H1 (cell line): ENCODE measurements around the gene IFI44L. TPM values are rescaled to one million over a fixed set of nuclear protein-coding genes. Genes with fewer than 3 reads are reported as not detected.

Experiments used
- CTCF ChIA-PET: fragments of 300-600 bp; sonication (Branson Sonifier 250); formaldehyde crosslinking; loops from one replicate; lab custom pipeline; 2021; ENCODE audit not compliant: partially characterized antibody; lab: Charles Lee
- POLR2A ChIA-PET: fragments of 300-600 bp; sonication (Branson Sonifier 250); formaldehyde crosslinking; loops from one replicate; lab custom pipeline; 2021; ENCODE audit warnings: inconsistent platforms; ENCODE audit not compliant: partially characterized antibody; lab: Charles Lee
- DNase-seq, 2 experiments: peaks; one replicate each; pipeline versions ENCODE4 v3.0.0 to v3.0.0-alpha.2; 2010 to 2022; ENCODE audit warnings: low spot score in 2 of 2, low read depth in 1 of 2, mixed read lengths in 1 of 2
- FAIRE-seq: peaks from 2 replicates; lab custom pipeline; 2011; peaks lifted over from hg19 to GRCh38; lab: Jason Lieb, UNC
- H2AFZ ChIP-seq: 2 replicates; pipeline ENCODE4 v1.8.1; 2012; ENCODE audit warnings: low read length, inconsistent platforms
- H2AK5ac ChIP-seq: 2 replicates; pipeline ENCODE4 v1.6.1; 2013; ENCODE audit warnings: low read depth, low read length
- H2BK120ac ChIP-seq: replicated peaks from 2 replicates; pipeline ENCODE3; 2013; ENCODE audit warnings: low read depth, low read length, inconsistent platforms
- H2BK12ac ChIP-seq: 2 replicates; pipeline ENCODE4 v1.6.1; 2013; ENCODE audit warnings: low read depth, low read length
- H2BK15ac ChIP-seq: 2 replicates; pipeline ENCODE4 v1.6.1; 2013; ENCODE audit warnings: low read length
- H2BK20ac ChIP-seq: 2 replicates; pipeline ENCODE4 v1.6.1; 2013; ENCODE audit warnings: low read length
- H2BK5ac ChIP-seq: 2 replicates; pipeline ENCODE4 v1.6.1; 2013; ENCODE audit warnings: low read depth, low read length
- H3K14ac ChIP-seq: 2 replicates; pipeline ENCODE4 v1.6.1; 2013; ENCODE audit warnings: inconsistent platforms; ENCODE audit not compliant: insufficient read length
- H3K18ac ChIP-seq: 2 replicates; pipeline ENCODE4 v1.6.1; 2013; ENCODE audit warnings: low read length; ENCODE audit errors: extremely low read depth
- H3K23ac ChIP-seq: 2 replicates; pipeline ENCODE4 v1.6.1; 2013; ENCODE audit warnings: inconsistent platforms; ENCODE audit not compliant: insufficient read length
- H3K23me2 ChIP-seq: 2 replicates; pipeline ENCODE4 v1.6.1; 2013; ENCODE audit warnings: low read depth, low read length
- H3K27ac ChIP-seq: 2 replicates; pipeline ENCODE4 v1.6.1; 2011; ENCODE audit warnings: low read depth, low read length, inconsistent platforms
- H3K27me3 ChIP-seq, 4 experiments: replicated peaks in 1 of 4; 1 replicate in 1 of 4; 2 replicates in 3 of 4; pipeline versions ENCODE4 v1.6.1 to v1.8.1; 2011 to 2013; ENCODE audit warnings: low read length in 3 of 4, mild to moderate bottlenecking in 3 of 4, inconsistent platforms in 2 of 4, mixed read lengths in 2 of 4, moderate library complexity in 1 of 4; ENCODE audit not compliant: control insufficient read depth in 3 of 4, insufficient read depth in 3 of 4; ENCODE audit errors: extremely low read depth in 1 of 4
- H3K36me3 ChIP-seq, 4 experiments: 2 replicates each; pipeline versions ENCODE4 v1.6.1 to v1.8.1; 2011 to 2013; ENCODE audit warnings: mild to moderate bottlenecking in 4 of 4, low read length in 3 of 4, moderate library complexity in 2 of 4, control low read depth in 1 of 4, inconsistent platforms in 1 of 4; ENCODE audit not compliant: insufficient read depth in 4 of 4, control insufficient read depth in 2 of 4
- H3K4ac ChIP-seq: replicated peaks from 2 replicates; pipeline ENCODE3; 2013; ENCODE audit warnings: low read length, low read depth, mixed read lengths, inconsistent platforms; ENCODE audit not compliant: insufficient read length
- H3K4me1 ChIP-seq, 4 experiments: replicated peaks in 1 of 4; 1 replicate in 1 of 4; 2 replicates in 3 of 4; pipeline versions ENCODE4 v1.6.1 to v1.8.1; 2011 to 2013; ENCODE audit warnings: low read length in 3 of 4, inconsistent platforms in 2 of 4, mixed read lengths in 1 of 4; ENCODE audit not compliant: insufficient read depth in 4 of 4, control insufficient read depth in 3 of 4
- H3K4me2 ChIP-seq, 2 experiments: 2 replicates each; pipeline versions ENCODE4 v1.6.1 to v1.8.1; 2011 to 2013; ENCODE audit warnings: low read depth in 2 of 2, low read length in 2 of 2, control low read depth in 1 of 2, inconsistent platforms in 1 of 2, mild to moderate bottlenecking in 1 of 2; ENCODE audit not compliant: insufficient read depth in 1 of 2
- H3K4me3 ChIP-seq, 4 experiments: fragments of 200-600, 300-600 bp in 1 of 4; sonication (generic), shearing (Covaris generic), sonication (Bioruptor Twin) in 1 of 4; 2 replicates each; pipeline versions ENCODE4 v1.5.1 to v1.8.1; 2011 to 2016; ENCODE audit warnings: low read length in 4 of 4, low read depth in 3 of 4, control low read depth in 2 of 4, inconsistent platforms in 2 of 4, mild to moderate bottlenecking in 2 of 4, mixed read lengths in 1 of 4, moderate library complexity in 1 of 4; ENCODE audit not compliant: insufficient read depth in 2 of 4; ENCODE audit errors: extremely low read depth in 1 of 4
- H3K56ac ChIP-seq: replicated peaks from 2 replicates; pipeline ENCODE3; 2013; ENCODE audit warnings: low read depth, mild to moderate bottlenecking, mixed read lengths, low read length, inconsistent platforms; ENCODE audit not compliant: insufficient read length
- H3K79me1 ChIP-seq: 2 replicates; pipeline ENCODE4 v1.6.1; 2013; ENCODE audit warnings: low read depth, low read length, control low read depth
- H3K79me2 ChIP-seq, 2 experiments: 2 replicates each; pipeline versions ENCODE4 v1.6.1 to v1.8.1; 2012 to 2013; ENCODE audit warnings: low read length in 2 of 2, mild to moderate bottlenecking in 2 of 2, inconsistent platforms in 1 of 2; ENCODE audit not compliant: insufficient read depth in 2 of 2, control insufficient read depth in 1 of 2
- H3K9ac ChIP-seq, 4 experiments: replicated peaks in 1 of 4; 1 replicate in 1 of 4; 2 replicates in 3 of 4; pipeline versions ENCODE4 v1.6.1 to v1.8.1; 2011 to 2013; ENCODE audit warnings: low read depth in 3 of 4, low read length in 3 of 4, control low read depth in 2 of 4, mild to moderate bottlenecking in 2 of 4, moderate library complexity in 2 of 4, inconsistent platforms in 1 of 4; ENCODE audit errors: extremely low read depth in 1 of 4
- H3K9me3 ChIP-seq, 2 experiments: 2 replicates each; pipeline versions ENCODE4 v1.6.1 to v1.8.1; 2012 to 2013; ENCODE audit warnings: mild to moderate bottlenecking in 2 of 2, moderate library complexity in 2 of 2, control low read depth in 1 of 2, inconsistent platforms in 1 of 2, low read depth in 1 of 2, low read length in 1 of 2, mixed read lengths in 1 of 2; ENCODE audit not compliant: insufficient read depth in 2 of 2
- H4K20me1 ChIP-seq, 2 experiments: replicated peaks in 1 of 2; 2 replicates each; pipeline versions ENCODE3 to v1.8.1; 2011 to 2013; ENCODE audit warnings: inconsistent platforms in 2 of 2, low read length in 2 of 2, mild to moderate bottlenecking in 1 of 2; ENCODE audit not compliant: insufficient read depth in 2 of 2, control insufficient read depth in 1 of 2
- H4K5ac ChIP-seq: 2 replicates; pipeline ENCODE4 v1.6.1; 2013; ENCODE audit warnings: low read length, low read depth, mixed read lengths, inconsistent platforms; ENCODE audit not compliant: insufficient read length
- H4K8ac ChIP-seq: 2 replicates; pipeline ENCODE4 v1.8.0; 2013; ENCODE audit warnings: mild to moderate bottlenecking, moderate library complexity, low read length, inconsistent platforms; ENCODE audit not compliant: insufficient read depth; ENCODE audit errors: extremely low read depth
- H4K91ac ChIP-seq: replicated peaks from 2 replicates; pipeline ENCODE3; 2013; ENCODE audit warnings: low read length, mixed read lengths, inconsistent platforms; ENCODE audit not compliant: insufficient read length
- JUN ChIP-seq: IDR thresholded peaks from 2 replicates; pipeline ENCODE4 v1.6.1; 2011; ENCODE audit warnings: low read depth, mild to moderate bottlenecking, improper control_type of control experiment, low read length
- PHF8 ChIP-seq: fragments of 200-600 bp; sonication (generic); conservative IDR thresholded peaks from 2 replicates; pipeline ENCODE4 v1.7.1; 2012; ENCODE audit warnings: low read depth, mild to moderate bottlenecking, inconsistent platforms, low read length, moderate library complexity
- SIN3A ChIP-seq, 2 experiments: IDR thresholded peaks in 1 of 2; conservative IDR thresholded peaks in 1 of 2; 2 replicates each; pipeline ENCODE4 v1.6.1; 2011 to 2012; ENCODE audit warnings: low read length in 2 of 2, improper control_type of control experiment in 1 of 2, low read depth in 1 of 2, mild to moderate bottlenecking in 1 of 2
- WGBS, 2 experiments: shearing (Covaris generic) in 1 of 2; methylation state at CpG; one replicate each; pipeline versions ENCODE4 v1.1.6 to v1.1.7; 2013 to 2015; ENCODE audit warnings: low lambda C conversion rate in 2 of 2, mixed read lengths in 2 of 2, inconsistent platforms in 1 of 2, low coverage in 1 of 2, missing lambda C conversion rate in 1 of 2; ENCODE audit not compliant: insufficient replicate concordance in 2 of 2, insufficient coverage in 1 of 2, insufficient read length in 1 of 2; ENCODE audit errors: extremely low coverage in 1 of 2, missing lambda C conversion rate in 1 of 2; 5-methylcytosine and 5-hydroxymethylcytosine counted together
- polyA plus RNA-seq, 7 experiments: library from polyadenylated mRNA; depleted of rRNA in 3 of 7; stranded (reverse) in 5 of 7; unstranded in 2 of 7; fragments of >200 nt in 5 of 7; fragments of 200-250 nt in 2 of 7; gene quantifications; 1 replicate in 5 of 7; 2 replicates in 1 of 7; 4 replicates in 1 of 7; pipeline versions ENCODE4 v1.2.1 to v1.2.3, GENCODE V29; 2011 to 2013; ENCODE audit warnings: missing spikeins in 2 of 7, mixed read lengths in 2 of 7
- total RNA-seq: library from RNA; stranded (reverse); fragmentation: NEBNext Ultra II Directional; extraction: Animal tissue kit (Norgen Biotek cat#: 25700); gene quantifications from 2 replicates; pipeline ENCODE4 v1.2.1, GENCODE V29; 2021

The IFI44L gene
- total and polyA plus RNA-seq, 2 of the 8 experiments (the other 6 are each of a cell fraction or from before 2014, with no cell fraction given), result not detected

- Histone ChIP-seq H3K23ac (no peak overlapping the region), H3K4me1 (no peaks in the 10 kb centered on the region), H4K8ac (no peak overlapping the region), H2AK5ac (no peak overlapping the region), H3K18ac (no peak overlapping the region), H2BK120ac (no peak overlapping the region), H2BK12ac (no peak overlapping the region), H3K4me2 (no peak overlapping the region), H2BK5ac (no peak overlapping the region), H3K27ac (no peak overlapping the region), H3K79me1 (no peaks in the 10 kb centered on the region), H4K91ac (no peak overlapping the region), H3K14ac (no peak overlapping the region), H3K79me2 (no peaks in the 10 kb centered on the region), H3K4ac (no peak overlapping the region), H3K4me3 (no peak overlapping the region), H4K20me1 (no peaks in the 10 kb centered on the region), H3K9ac (no peak overlapping the region), H2BK15ac (no peak overlapping the region), H3K23me2 (no peaks in the 10 kb centered on the region), H3K36me3 (no peaks in the 10 kb centered on the region), H3K27me3 (no peaks in the 10 kb centered on the region)
- 93% methylated on average over 1 of the region's 1 CpG; no CpG with 5 or more reads in 1 of the 2 experiments for WGBS, 2 experiments
- POLR2A ChIA-PET, result no interaction called here
- no peak for DNase-seq
- no peak for TF ChIP-seq PHF8
- no peak for TF ChIP-seq JUN
- TF ChIP-seq SIN3A (conservative IDR thresholded peaks at IDR 0.05 in 1 of 2, IDR thresholded peaks at IDR 0.05 in 1 of 2; ENCODE audit: low read depth in 1 of 2, low read length in 2 of 2), result no peak
- TF ChIP-seq, all 59 proteins: peak for 0
- Histone ChIP-seq H2BK20ac (no peak overlapping the region), H3K56ac (no peak overlapping the region), H4K5ac (no peak overlapping the region), H3K9me3 (no peaks in the 10 kb centered on the region), H2AFZ (no peak overlapping the region)
- FAIRE-seq, result no peak
- CTCF ChIA-PET, result interaction anchor here (0.6 kb wide), 1 partner anchor 456 kb away, joined by 3 read pairs; no protein-coding TSS in a partner anchor
These were observed 17.0 kb upstream of the IFI44L start for GRCh38 chr1:78603206-78603605.
